ENCODE results near the gene NPTN. TPM values are rescaled to one million over a fixed set of nuclear protein-coding genes. Genes with fewer than 3 reads are reported as not detected.
A peak's percentile ranks its signal among the peaks of the same experiment; 100 is the strongest.

Gene NPTN
- total and polyA plus RNA-seq, 2 experiments from 2014 or later, result 56.3 to 113 TPM

GRCh38 chr15:73624530-73624929, 8.7 kb downstream of the NPTN start (continued):
- TF ChIP-seq ZNF462 (CRISPR knock-in tag; IDR thresholded peaks at IDR 0.05) (no peak), JUNB (IDR thresholded peaks at IDR 0.05; ENCODE audit: unreplicated experiment) (no peak), EZH2phosphoT487 (IDR thresholded peaks at IDR 0.05; ENCODE audit: unreplicated experiment) (no peak), EZH2 (IDR thresholded peaks at IDR 0.05; ENCODE audit: low read depth, unreplicated experiment) (no peak), ZNF331 (CRISPR knock-in tag; IDR thresholded peaks at IDR 0.05; ENCODE audit: low read depth) (no peak), STAT1 (IDR thresholded peaks at IDR 0.05; ENCODE audit: unreplicated experiment) (no peak), CREB1 (CRISPR knock-in tag; IDR thresholded peaks at IDR 0.05; ENCODE audit: low read depth) (no peak), POLR2AphosphoS5 (IDR thresholded peaks at IDR 0.05; ENCODE audit: low read depth) (no peak), NANOG (IDR thresholded peaks at IDR 0.05; ENCODE audit: borderline replicate concordance) (no peak)

GRCh38 chr15:73621286-73621826, 11.8 kb downstream of the NPTN start:
- no peaks in the 10 kb centered on the region for H3K9me3 Mint-ChIP-seq
- Histone ChIP-seq H3K36me3 (ENCODE audit: insufficient read depth) (no peaks in the 10 kb centered on the region), H3K4me3 (no peak overlapping the region), H3K27ac (ENCODE audit: low read depth) (no peak overlapping the region), H3K79me2 (replicated peaks; ENCODE audit: insufficient read depth) (peaks cover 99% of the 10 kb centered on the region), H4K20me1 (replicated peaks; ENCODE audit: insufficient read depth) (peaks cover 13% of the 10 kb centered on the region), H3K4me2 (peak overlapping the region; percentile 14; the same call in 1 of the 2 replicates), H3K4me1 (ENCODE audit: insufficient read depth) (peaks cover 76% of the 10 kb centered on the region), H3F3A (replicated peaks; ENCODE audit: low read depth) (no peaks in the 10 kb centered on the region), H2AFZ (no peak overlapping the region), H3K9me2 (ENCODE audit: insufficient read depth) (no peaks in the 10 kb centered on the region), H3K27me3 (ENCODE audit: insufficient read depth) (no peaks in the 10 kb centered on the region)
- DNase-seq (ENCODE audit: low spot score) (no peak), ATAC-seq (no peak)
- H3K4me3 Mint-ChIP-seq, result no peak overlapping the region
- peaks cover 75% of the 10 kb centered on the region for H3K4me1 Mint-ChIP-seq
- no peaks in the 10 kb centered on the region for H3K36me3 Mint-ChIP-seq (ENCODE audit: low read depth)
- H3K27ac Mint-ChIP-seq, result peak overlapping the region; percentile 53; the same call in 1 of the 2 replicates
- peaks cover 4% of the 10 kb centered on the region for H3K27me3 Mint-ChIP-seq (ENCODE audit: insufficient read depth, low read depth, poor library complexity)
- no peak for TF ChIP-seq CREB1 (CRISPR knock-in tag; IDR thresholded peaks at IDR 0.05; ENCODE audit: low read depth)
- TF ChIP-seq ZNF331 (CRISPR knock-in tag; IDR thresholded peaks at IDR 0.05; ENCODE audit: low read depth), result no peak
- no peak for TF ChIP-seq ZNF462 (CRISPR knock-in tag; IDR thresholded peaks at IDR 0.05)
- no peak for TF ChIP-seq ZNF114 (CRISPR knock-in tag; IDR thresholded peaks at IDR 0.05)
- no peak for TF ChIP-seq EZH2phosphoT487 (IDR thresholded peaks at IDR 0.05; ENCODE audit: unreplicated experiment)
- TF ChIP-seq POLR2AphosphoS5 (IDR thresholded peaks at IDR 0.05; ENCODE audit: low read depth), result no peak

All from GM23338 (cell line).